Adrenal gland (tissue), 5 donors: ENCODE results near the gene SLC6A15.

Experiments used
- POLR2A ChIP-seq, 2 donors: fragments of 450-650 bp; IDR thresholded peaks; one replicate each; pipeline ENCODE4 v1.6.1; 2017; ENCODE audit warnings: antibody characterized with exemption in 2 of 2, mild to moderate bottlenecking in 2 of 2, moderate library complexity in 1 of 2
- TF ChIP-seq, protein P1 (sequence below), 6 experiments: fragments of 450-650 bp in 4 of 6; fragments of 200-600 bp in 2 of 6; sonication (generic) in 1 of 6; IDR thresholded peaks; 1 replicate in 5 of 6; 2 replicates in 1 of 6; pipeline versions ENCODE4 v1.5.1 to v1.8.0; 2016 to 2021; ENCODE audit warnings: antibody characterized with exemption in 6 of 6, mild to moderate bottlenecking in 2 of 6, moderate library complexity in 1 of 6
- donor health status: DM: no; HTN: no; CAD: no.

DNA sequence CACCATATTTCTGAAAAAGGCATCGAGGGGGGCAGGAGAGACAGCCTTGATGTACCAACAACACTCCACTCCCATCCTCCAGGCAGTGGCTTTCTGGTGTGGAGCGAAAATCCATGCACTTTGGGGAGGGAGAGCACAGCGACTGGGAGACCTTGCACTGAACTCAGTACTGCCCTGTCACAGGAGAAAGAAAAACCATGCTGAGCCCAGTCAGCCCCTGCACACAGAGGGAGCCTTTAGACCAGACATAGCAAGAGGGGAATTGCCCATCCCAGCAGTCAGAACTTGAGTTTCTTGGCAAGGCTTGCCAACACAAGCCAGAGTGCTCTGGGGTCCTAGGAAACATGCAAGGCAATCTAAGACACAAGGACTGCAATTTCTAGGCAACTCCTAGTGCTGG, 24.8 kb upstream of the SLC6A15 start:
- TF ChIP-seq, protein P1, sequence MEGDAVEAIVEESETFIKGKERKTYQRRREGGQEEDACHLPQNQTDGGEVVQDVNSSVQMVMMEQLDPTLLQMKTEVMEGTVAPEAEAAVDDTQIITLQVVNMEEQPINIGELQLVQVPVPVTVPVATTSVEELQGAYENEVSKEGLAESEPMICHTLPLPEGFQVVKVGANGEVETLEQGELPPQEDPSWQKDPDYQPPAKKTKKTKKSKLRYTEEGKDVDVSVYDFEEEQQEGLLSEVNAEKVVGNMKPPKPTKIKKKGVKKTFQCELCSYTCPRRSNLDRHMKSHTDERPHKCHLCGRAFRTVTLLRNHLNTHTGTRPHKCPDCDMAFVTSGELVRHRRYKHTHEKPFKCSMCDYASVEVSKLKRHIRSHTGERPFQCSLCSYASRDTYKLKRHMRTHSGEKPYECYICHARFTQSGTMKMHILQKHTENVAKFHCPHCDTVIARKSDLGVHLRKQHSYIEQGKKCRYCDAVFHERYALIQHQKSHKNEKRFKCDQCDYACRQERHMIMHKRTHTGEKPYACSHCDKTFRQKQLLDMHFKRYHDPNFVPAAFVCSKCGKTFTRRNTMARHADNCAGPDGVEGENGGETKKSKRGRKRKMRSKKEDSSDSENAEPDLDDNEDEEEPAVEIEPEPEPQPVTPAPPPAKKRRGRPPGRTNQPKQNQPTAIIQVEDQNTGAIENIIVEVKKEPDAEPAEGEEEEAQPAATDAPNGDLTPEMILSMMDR (IDR thresholded peaks at IDR 0.05) = no peak
- TF ChIP-seq POLR2A (IDR thresholded peaks at IDR 0.05) = no peak
